ENCODE measurements around the gene ACCS.

DNA sequence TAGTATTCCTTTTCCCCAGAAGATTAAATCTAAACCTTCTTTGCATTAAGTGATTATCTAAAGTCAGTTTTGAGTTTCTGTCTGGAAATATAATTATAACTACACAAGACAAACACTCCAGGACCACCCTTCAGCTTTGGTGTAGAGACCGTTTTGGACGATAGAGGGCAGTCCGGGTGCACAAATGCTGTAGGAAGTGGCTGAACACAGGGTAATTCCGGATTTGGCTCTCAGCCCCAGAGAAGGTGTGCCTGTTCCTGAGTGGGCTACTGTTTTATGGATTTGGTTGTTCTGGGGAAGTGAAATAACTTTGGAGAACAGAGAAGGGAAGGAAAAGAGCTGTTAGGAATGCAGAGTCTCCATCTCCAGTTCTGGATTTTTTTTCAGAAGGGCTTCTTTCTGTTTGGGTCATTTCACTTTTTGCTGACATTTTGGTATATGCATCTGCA is 44.2 kb downstream of the ACCS start:
- TF ChIP-seq CTCF (IDR thresholded peaks at IDR 0.05) (peak in 5 of 6 experiments; percentile 38 to 75 (median 66)), POLR2A (IDR thresholded peaks at IDR 0.05) (no peak)
